Measurements from ENCODE around the gene SLC5A9.

SLC5A9 gene

GRCh38 chr1:48214820-48215219 is 7.7 kb upstream of the SLC5A9 start:
- no peak for DNase-seq

GRCh38 chr1:48215222-48215621 is 7.3 kb upstream of the SLC5A9 start:
- no peak for DNase-seq

- no peak for DNase-seq
These were observed 6.6 kb upstream of the SLC5A9 start for GRCh38 chr1:48215889-48216288.

- DNase-seq: no peak
These were observed 6.2 kb upstream of the SLC5A9 start for GRCh38 chr1:48216313-48216712.

- no peak for DNase-seq
These were observed 5.6 kb upstream of the SLC5A9 start for GRCh38 chr1:48216941-48217340.

- no peak for DNase-seq
These were observed 4.7 kb upstream of the SLC5A9 start for GRCh38 chr1:48217856-48218255.

- DNase-seq: no peak
These were observed 2.7 kb upstream of the SLC5A9 start for GRCh38 chr1:48219803-48220202.

GRCh38 chr1:48221122-48221521 is 1.4 kb upstream of the SLC5A9 start:
- no peak for DNase-seq

- DNase-seq: no peak
These were observed 859 bp upstream of the SLC5A9 start for GRCh38 chr1:48221657-48222056.

GRCh38 chr1:48223366-48224240 is 1.1 kb downstream of the SLC5A9 start:
- no peak for DNase-seq

- DNase-seq: no peak
These were observed 2.3 kb downstream of the SLC5A9 start for GRCh38 chr1:48224791-48225190.

GRCh38 chr1:48225579-48225978 is 3.1 kb downstream of the SLC5A9 start:
- DNase-seq: no peak

GRCh38 chr1:48227165-48228013 is 4.9 kb downstream of the SLC5A9 start:
- no peak for DNase-seq

GRCh38 chr1:48228156-48228555 is 5.6 kb downstream of the SLC5A9 start:
- DNase-seq: no peak

- DNase-seq: no peak
These were observed 6.8 kb downstream of the SLC5A9 start for GRCh38 chr1:48229317-48229716.

- no peak for DNase-seq
These were observed 7.7 kb downstream of the SLC5A9 start for GRCh38 chr1:48230236-48230635.

- no peak for DNase-seq
These were observed 10.2 kb downstream of the SLC5A9 start for GRCh38 chr1:48232722-48233121.

GRCh38 chr1:48233666-48234485 is 11.4 kb downstream of the SLC5A9 start:
- DNase-seq: no peak

- no peak for DNase-seq
These were observed 13.1 kb downstream of the SLC5A9 start for GRCh38 chr1:48235652-48236051.

GRCh38 chr1:48236716-48237470 is 14.4 kb downstream of the SLC5A9 start:
- DNase-seq: no peak

- no peak for DNase-seq
These were observed 19.7 kb downstream of the SLC5A9 start for GRCh38 chr1:48242141-48242736.

GRCh38 chr1:48245106-48245505 is 22.6 kb downstream of the SLC5A9 start:
- DNase-seq: no peak

Data from stimulated activated CD4-positive, alpha-beta T cell treated with anti-CD3 and anti-CD28 coated beads, Interleukin-1b, Interleukin-23, amount 100 ng/mL, for 48 hours (primary cell).